ENCODE measurements around the gene MSANTD1.

DNA sequence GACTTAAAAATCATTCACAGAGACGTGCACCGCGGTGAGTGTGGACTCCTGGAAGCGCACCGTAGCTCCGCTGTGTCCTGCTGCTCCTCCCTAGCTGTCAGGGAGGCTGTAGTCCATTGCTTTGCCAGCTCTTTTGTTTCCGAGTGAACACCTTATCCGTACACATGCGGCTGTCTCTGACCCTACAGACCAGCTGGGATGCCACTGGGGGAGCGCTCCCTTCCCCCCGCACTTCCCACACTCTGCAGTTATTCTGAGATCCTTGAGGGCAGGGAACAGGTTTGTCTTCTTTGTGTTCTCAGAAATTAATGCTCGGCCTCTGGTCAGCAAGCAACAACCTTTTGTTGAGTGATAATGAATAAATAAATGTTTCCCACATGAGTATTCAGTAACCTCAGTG, 33.7 kb upstream of the MSANTD1 start:
- TF ChIP-seq, protein P1, sequence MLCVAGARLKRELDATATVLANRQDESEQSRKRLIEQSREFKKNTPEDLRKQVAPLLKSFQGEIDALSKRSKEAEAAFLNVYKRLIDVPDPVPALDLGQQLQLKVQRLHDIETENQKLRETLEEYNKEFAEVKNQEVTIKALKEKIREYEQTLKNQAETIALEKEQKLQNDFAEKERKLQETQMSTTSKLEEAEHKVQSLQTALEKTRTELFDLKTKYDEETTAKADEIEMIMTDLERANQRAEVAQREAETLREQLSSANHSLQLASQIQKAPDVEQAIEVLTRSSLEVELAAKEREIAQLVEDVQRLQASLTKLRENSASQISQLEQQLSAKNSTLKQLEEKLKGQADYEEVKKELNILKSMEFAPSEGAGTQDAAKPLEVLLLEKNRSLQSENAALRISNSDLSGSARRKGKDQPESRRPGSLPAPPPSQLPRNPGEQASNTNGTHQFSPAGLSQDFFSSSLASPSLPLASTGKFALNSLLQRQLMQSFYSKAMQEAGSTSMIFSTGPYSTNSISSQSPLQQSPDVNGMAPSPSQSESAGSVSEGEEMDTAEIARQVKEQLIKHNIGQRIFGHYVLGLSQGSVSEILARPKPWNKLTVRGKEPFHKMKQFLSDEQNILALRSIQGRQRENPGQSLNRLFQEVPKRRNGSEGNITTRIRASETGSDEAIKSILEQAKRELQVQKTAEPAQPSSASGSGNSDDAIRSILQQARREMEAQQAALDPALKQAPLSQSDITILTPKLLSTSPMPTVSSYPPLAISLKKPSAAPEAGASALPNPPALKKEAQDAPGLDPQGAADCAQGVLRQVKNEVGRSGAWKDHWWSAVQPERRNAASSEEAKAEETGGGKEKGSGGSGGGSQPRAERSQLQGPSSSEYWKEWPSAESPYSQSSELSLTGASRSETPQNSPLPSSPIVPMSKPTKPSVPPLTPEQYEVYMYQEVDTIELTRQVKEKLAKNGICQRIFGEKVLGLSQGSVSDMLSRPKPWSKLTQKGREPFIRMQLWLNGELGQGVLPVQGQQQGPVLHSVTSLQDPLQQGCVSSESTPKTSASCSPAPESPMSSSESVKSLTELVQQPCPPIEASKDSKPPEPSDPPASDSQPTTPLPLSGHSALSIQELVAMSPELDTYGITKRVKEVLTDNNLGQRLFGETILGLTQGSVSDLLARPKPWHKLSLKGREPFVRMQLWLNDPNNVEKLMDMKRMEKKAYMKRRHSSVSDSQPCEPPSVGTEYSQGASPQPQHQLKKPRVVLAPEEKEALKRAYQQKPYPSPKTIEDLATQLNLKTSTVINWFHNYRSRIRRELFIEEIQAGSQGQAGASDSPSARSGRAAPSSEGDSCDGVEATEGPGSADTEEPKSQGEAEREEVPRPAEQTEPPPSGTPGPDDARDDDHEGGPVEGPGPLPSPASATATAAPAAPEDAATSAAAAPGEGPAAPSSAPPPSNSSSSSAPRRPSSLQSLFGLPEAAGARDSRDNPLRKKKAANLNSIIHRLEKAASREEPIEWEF (IDR thresholded peaks at IDR 0.05; ENCODE audit: insufficient replicate concordance, low read depth, low read length): no peak
- no peak for TF ChIP-seq CEBPB (IDR thresholded peaks at IDR 0.05; ENCODE audit: borderline replicate concordance in 1 of 2, low read depth in 2 of 2, low read length in 2 of 2)
- TF ChIP-seq TCF7 (IDR thresholded peaks at IDR 0.05; ENCODE audit: borderline replicate concordance): no peak
- no peak for TF ChIP-seq ASH2L (IDR thresholded peaks at IDR 0.05; ENCODE audit: borderline replicate concordance, low read depth)
- TF ChIP-seq, protein P2, sequence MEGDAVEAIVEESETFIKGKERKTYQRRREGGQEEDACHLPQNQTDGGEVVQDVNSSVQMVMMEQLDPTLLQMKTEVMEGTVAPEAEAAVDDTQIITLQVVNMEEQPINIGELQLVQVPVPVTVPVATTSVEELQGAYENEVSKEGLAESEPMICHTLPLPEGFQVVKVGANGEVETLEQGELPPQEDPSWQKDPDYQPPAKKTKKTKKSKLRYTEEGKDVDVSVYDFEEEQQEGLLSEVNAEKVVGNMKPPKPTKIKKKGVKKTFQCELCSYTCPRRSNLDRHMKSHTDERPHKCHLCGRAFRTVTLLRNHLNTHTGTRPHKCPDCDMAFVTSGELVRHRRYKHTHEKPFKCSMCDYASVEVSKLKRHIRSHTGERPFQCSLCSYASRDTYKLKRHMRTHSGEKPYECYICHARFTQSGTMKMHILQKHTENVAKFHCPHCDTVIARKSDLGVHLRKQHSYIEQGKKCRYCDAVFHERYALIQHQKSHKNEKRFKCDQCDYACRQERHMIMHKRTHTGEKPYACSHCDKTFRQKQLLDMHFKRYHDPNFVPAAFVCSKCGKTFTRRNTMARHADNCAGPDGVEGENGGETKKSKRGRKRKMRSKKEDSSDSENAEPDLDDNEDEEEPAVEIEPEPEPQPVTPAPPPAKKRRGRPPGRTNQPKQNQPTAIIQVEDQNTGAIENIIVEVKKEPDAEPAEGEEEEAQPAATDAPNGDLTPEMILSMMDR (IDR thresholded peaks at IDR 0.05 in 2 of 3, conservative IDR thresholded peaks at IDR 0.05 in 1 of 3; ENCODE audit: control insufficient read depth in 2 of 3, extremely low read depth in 1 of 3, insufficient read depth in 1 of 3, low read depth in 3 of 3, low read length in 3 of 3): no peak
- no peak for TF ChIP-seq POLR2A (IDR thresholded peaks at IDR 0.05; ENCODE audit: low read depth, low read length)
- no peak for TF ChIP-seq RB1 (IDR thresholded peaks at IDR 0.05; ENCODE audit: borderline replicate concordance)
- no peak for TF ChIP-seq EGR1 (IDR thresholded peaks at IDR 0.05; ENCODE audit: borderline replicate concordance in 1 of 2, low read depth in 2 of 2, low read length in 2 of 2)
- TF ChIP-seq POLR2AphosphoS5 (IDR thresholded peaks at IDR 0.05; ENCODE audit: low read length): no peak
- no peak for TF ChIP-seq SUPT20H (IDR thresholded peaks at IDR 0.05; ENCODE audit: borderline replicate concordance, control insufficient read depth, low read depth, low read length)
- TF ChIP-seq EP300 (IDR thresholded peaks at IDR 0.05; ENCODE audit: borderline replicate concordance in 1 of 2, control insufficient read depth in 1 of 2, low read depth in 2 of 2, low read length in 2 of 2): no peak
- TF ChIP-seq SUZ12 (IDR thresholded peaks at IDR 0.05; ENCODE audit: unreplicated experiment): no peak
- TF ChIP-seq RAD21 (IDR thresholded peaks at IDR 0.05; ENCODE audit: insufficient read depth, low read depth, low read length): no peak
